Activated CD4-positive, CD25-positive, alpha-beta regulatory T cell treated with anti-CD3 and anti-CD28 coated beads, Interleukin-2, amount 50 U/mL, for 24 hours (primary cell): ENCODE data around the gene OR52N5.

Experiments
- ATAC-seq, 2 donors: fragments of 150-1000 bp; cut with Tn5 transposase; one replicate each; pipeline ENCODE4 v1.10.0; 2021; ENCODE audit warnings: mild to moderate bottlenecking in 1 of 2, moderate library complexity in 1 of 2

Gene OR52N5

GRCh38 chr11:5783255-5783654 lies at the start of gene OR52N5:
Gene OR52N5 (minus strand): TSS chr11:5783355. CDS start chr11:5778634, 4,721 bp downstream.
- no peak for ATAC-seq

GRCh38 chr11:5831196-5831829 lies 48.2 kb upstream of the OR52N5 start:
- no peak for ATAC-seq

GRCh38 chr11:5818245-5818886 lies 35.2 kb upstream of the OR52N5 start:
- peak in 1 of 2 donors; percentile 44 for ATAC-seq

GRCh38 chr11:5815534-5815933 lies 32.4 kb upstream of the OR52N5 start:
- no peak for ATAC-seq

- ATAC-seq, result no peak
Measured at GRCh38 chr11:5809905-5810795, 27.0 kb upstream of the OR52N5 start.

- ATAC-seq, result peak in 1 of 2 donors; percentile 20
Measured at GRCh38 chr11:5809122-5809519, 26.0 kb upstream of the OR52N5 start.

GRCh38 chr11:5808500-5809121 lies 25.5 kb upstream of the OR52N5 start, which contains the start of gene OR52N2:
Gene OR52N2 (plus strand): TSS chr11:5808924. CDS start chr11:5820336, 11,412 bp downstream.
- ATAC-seq, result peak; percentile 72 to 83

GRCh38 chr11:5807580-5807979 lies 24.4 kb upstream of the OR52N5 start:
- no peak for ATAC-seq

GRCh38 chr11:5803982-5804381 lies 20.8 kb upstream of the OR52N5 start:
- no peak for ATAC-seq

GRCh38 chr11:5796541-5796940 lies 13.4 kb upstream of the OR52N5 start:
- ATAC-seq, result no peak

- no peak for ATAC-seq
Measured at GRCh38 chr11:5791165-5791564, 8.0 kb upstream of the OR52N5 start, which contains the start of gene OR52N1. Gene OR52N1 (minus strand): TSS chr11:5791265. CDS start chr11:5788816, 2,449 bp downstream.

- ATAC-seq, result no peak
Measured at GRCh38 chr11:5767056-5767455, 16.1 kb downstream of the OR52N5 start.

GRCh38 chr11:5753943-5754342 lies 29.2 kb downstream of the OR52N5 start, which contains the start of gene OR52N4:
Gene OR52N4 (plus strand): TSS chr11:5754243. CDS start chr11:5754741, 498 bp downstream.
- ATAC-seq, result no peak

- no peak for ATAC-seq
Measured at GRCh38 chr11:5749836-5750235, 33.3 kb downstream of the OR52N5 start.

GRCh38 chr11:5746614-5747013 lies 36.5 kb downstream of the OR52N5 start:
- ATAC-seq, result no peak

GRCh38 chr11:5738431-5738830 lies 44.7 kb downstream of the OR52N5 start:
- ATAC-seq, result no peak

GRCh38 chr11:5737670-5738392 lies 45.3 kb downstream of the OR52N5 start:
- no peak for ATAC-seq

GRCh38 chr11:5737091-5737490 lies 46.1 kb downstream of the OR52N5 start:
- ATAC-seq, result no peak

- no peak for ATAC-seq
Measured at GRCh38 chr11:5736396-5736795, 46.8 kb downstream of the OR52N5 start, which contains the start of gene OR56B1. Gene OR56B1 (plus strand): TSS chr11:5736448. CDS start chr11:5736517, 69 bp downstream.

- ATAC-seq, result no peak
Measured at GRCh38 chr11:5727691-5728090, 55.5 kb downstream of the OR52N5 start.

- no peak for ATAC-seq
Measured at GRCh38 chr11:5726351-5726750, 56.8 kb downstream of the OR52N5 start.
